GM19240 (cell line): ENCODE results near the gene PHACTR3.

Experiments
- DNase-seq: peaks from one replicate; pipeline ENCODE4 v3.0.0; 2011; ENCODE audit warnings: low spot score; ENCODE audit not compliant: insufficient read length

Gene PHACTR3

DNA sequence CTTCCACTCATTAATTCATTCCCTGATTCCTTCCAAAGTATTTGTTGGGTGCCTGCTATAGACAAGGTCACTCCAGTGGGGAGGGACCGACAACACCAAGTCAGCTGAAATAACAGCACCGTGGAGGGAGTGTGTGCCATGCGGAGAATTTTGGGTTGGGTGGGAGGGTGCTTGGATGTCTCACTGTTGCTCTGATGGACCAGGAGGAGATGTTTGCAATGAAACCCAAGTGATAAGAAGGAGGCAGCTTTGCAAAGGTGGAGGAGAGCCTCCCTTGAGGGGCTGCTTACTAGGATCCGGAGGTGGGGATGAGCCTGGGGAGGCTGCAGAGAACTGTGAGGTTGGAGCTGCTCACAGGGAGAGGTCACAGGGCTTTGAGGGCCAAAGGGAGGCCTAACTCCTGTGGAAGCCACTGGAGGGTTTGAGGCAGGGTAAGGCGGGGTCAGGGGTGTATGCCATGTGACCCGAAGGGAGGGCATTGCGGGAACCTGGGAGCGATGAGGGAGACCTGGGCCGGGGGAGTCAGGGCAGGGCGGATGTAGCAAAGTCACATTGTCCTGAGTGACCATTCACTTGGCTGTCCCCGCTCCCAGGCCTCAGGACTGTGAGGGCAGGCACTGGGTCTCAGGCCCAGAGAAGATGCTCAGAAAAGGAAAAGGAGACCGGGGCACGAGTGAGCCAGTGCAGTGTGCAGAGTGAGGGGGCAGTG is 124.5 kb downstream of the PHACTR3 start:
- no peak for DNase-seq

DNA sequence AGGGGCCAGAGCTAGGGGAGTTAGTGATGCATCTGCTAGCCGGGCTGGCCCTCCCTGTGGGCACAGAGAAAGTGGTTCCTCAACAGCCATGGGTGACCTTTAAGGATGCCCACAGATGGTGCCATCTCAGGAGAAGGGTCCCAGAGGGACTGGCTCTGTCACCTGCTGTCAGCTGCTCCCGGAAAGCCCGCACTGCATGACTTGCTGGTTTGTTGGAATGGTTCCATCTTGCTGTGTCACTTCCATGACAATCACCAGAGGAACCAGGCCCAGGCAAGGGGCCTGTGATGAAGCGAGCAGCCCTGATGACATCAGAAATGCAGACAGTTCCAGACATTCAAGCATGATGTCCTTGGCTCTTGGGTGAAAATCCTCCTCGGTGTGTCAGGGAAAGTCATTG is 125.2 kb downstream of the PHACTR3 start:
- DNase-seq = no peak

DNA sequence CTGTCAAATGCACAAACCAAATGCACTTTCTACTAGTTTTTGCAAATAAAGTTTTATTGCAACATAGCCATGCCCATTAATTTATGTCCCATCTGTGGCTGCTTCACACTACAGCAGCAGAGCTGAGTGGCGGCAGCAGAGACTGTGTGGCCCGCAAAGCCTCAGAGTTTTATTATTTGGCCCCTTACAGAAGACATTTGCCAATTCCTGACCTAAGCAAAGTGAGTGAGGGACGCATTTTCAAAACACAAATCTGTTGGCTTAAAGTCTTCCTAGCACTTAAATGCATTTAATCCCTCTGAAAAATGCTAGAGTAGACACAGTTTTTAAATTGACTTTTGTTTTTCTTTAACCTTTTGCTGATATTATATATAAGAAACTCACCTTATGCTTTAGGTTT is 126.4 kb downstream of the PHACTR3 start:
- no peak for DNase-seq

DNA sequence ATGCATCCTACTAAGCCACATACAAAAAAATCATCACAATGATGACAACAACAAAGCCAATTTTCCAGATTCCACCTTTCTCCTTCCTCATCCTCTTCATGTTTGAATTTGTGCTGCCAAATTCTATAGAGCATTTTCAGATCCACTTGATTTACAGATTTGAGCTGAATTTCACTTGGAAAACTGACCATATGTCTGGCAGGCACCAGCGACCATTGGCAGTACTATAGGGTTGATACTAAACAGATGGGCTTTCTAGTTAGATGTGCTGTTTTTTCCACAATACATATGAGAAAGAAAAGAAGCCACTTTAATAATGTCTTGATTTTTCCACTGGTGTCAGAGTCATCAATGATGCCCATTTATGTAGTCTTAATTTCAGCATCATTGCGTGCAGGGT is 127.0 kb downstream of the PHACTR3 start:
- no peak for DNase-seq

DNA sequence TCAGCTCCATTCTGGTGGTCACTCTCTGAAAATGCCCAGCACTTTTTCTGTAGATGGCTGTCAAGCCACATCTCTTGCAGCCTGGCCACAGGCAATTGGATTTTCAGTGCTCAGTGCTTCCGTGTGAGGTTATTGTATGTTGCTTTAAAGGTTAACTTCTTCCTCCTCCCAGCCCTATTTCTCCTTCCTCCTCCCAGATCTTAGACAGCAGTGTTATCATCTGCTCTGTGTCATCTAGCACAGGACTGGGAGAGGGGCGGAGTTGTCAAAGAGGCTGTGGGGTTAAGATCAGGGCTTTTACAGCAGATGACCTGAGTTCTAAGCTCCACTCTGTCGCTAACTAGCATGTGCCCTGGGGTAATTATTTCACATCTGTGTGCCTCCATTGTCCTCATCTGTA is 129.0 kb downstream of the PHACTR3 start:
- no peak for DNase-seq

DNA sequence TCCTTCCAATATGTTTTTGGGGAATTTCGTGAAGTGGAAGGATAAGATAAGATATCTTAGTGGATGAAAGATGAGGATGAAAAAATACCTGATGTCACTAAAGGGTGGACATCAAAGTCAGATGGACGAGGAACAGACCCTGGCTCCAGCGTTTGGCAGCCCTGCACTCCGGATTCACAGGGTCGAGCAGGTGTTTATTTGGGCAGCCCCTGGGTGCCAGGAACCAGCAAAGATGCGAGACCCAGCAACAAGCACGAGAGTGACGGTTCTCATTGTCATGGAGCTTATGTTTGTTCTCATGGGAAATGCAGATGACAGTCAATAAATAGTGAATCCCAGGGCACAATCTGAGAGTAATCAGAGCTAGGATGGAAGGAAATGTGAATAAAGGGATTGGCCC is 131.1 kb downstream of the PHACTR3 start:
- no peak for DNase-seq

DNA sequence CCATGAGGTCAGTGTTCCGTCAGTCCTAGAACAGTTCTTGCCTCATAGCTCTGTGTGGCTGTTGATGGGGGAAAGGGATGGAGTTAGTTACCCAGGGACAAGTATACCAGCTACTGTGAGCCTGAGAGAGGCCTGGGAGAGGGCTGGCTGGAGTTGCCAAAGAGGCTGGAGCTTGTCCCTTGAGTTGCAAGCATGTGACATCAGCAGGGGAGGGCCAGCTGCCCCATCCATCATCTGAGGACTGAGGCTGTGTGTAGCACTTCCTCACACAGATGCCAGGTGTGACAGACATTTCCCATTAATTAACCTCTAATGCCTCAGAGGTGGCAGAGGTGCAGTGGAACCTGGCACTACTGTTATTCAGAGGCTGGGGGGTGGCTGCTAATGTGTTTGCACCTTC is 131.6 kb downstream of the PHACTR3 start:
- DNase-seq = no peak

DNA sequence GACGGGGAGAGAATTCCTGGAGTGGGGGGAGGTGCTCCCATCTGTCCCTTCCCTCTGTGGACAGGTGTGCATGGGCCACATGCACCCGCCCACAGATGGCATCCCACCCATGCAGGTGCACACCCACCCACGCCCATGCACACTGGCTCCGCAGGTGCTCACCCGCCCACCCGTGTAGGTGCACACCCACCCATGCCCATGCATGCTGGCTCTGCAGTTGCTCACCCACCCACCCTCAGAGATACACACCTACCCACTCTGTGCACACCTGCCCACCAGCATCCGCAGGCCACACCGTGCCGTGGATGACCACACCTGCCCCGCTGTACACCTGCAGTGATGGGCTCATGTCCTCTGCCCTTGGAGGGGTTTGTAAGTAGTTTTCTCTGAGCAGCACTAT is 132.0 kb downstream of the PHACTR3 start:
- no peak for DNase-seq

DNA sequence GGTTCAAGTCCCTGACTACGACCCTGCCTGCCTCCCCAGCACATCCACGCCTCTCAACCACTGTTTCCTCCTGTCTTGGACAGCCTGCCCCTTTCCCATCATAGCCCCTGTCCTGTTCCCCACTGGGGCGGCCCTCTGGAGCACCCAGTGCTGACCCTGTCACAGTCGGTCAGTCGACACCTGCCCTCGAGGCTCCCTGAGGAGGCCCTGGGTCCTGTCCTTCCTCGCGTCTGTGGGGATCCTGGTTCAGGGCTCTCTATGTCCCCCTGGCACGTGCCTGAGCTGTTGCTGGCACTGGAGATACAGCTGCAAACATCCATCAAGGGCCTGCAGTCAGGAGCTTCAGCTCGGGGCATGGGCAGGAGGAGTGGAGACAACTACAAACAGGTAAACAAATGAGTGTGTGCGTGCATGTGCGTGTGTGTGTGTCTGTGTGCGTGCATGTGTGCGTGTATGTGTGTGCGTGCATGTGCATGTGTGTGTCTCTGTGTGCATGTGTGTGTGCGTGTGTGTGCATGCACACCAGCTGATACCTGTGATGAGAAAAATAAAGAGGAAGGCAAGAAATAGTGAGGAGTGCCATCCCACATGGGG is 132.8 kb downstream of the PHACTR3 start:
- DNase-seq = no peak

DNA sequence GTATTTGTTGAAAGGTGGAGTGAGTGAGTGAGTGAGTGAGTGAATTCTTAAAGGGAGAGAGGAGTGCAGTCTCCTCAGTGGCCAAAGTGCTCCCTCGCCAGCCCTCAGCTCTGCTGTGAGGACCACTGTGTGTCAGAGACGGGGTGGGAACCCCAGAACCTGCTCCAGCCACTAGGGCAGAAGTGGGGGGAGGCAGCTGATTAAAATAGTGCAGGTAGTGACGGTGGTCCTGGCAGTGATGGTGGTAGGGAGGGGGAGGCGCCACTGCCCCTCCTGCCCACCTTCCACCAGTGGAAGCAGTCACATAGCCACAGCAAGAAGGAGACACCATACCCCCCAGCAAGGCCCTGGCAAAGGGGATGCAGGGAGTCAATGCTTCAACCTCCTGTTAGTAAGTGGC is 133.5 kb downstream of the PHACTR3 start:
- DNase-seq = no peak

DNA sequence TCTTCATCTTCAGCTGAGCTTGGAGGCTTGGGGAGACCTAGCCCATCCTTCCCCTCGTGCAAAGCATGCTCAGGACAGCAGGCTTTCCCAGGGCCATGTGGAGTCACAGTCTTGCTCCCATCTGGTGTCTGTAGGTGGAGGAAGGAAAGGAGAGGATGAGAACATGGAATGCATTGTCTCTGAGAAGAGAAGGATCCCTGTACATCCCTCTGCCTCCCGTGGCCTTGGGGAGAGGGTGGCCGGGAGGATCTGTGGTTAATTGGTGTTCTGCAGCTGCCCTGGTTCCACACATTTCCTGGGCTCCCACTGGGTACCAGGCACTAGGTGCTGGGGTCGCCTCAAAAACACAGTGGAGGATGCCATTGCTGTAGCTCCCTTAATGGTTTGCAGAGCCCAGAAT is 134.5 kb downstream of the PHACTR3 start:
- no peak for DNase-seq

DNA sequence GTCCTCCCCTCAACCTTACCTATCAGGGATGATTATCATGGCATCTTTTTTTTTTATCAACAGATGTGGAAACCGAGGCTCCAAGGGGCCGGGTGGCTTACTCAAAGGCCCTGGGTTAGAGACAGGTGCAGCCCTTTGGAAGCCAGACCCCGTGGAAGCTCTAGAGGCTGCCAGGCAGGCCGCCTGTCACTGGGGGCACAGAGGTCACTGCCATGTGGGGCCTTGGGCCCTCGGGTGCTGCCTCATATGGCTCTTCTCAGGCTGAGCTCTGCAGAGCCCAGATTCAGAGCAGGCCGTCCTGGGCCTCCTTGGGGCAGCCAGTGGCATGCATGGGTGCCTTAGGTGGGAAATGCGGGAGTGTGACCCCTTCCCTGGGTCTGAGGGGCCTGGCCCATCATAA is 136.3 kb downstream of the PHACTR3 start:
- DNase-seq = no peak

DNA sequence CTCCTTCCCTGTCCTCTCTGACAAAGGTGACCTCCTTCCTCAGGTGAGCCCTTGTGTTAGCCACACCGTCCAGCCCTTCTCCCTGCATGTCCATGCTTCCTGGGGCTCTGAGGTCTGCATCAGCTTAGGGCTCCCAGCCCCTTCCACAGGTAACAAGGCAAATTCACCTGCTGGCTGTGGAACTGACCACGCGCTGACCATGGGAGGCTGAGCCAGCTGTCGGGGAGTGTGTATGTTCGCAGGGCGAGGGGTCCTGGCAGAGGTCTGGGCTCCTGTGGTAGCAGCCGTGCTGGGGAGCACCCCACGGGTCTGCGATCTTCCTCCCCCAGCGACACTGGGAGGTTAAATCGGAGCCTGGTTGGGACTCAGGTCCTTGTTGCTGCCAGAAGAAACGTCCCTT is 136.7 kb downstream of the PHACTR3 start:
- no peak for DNase-seq

DNA sequence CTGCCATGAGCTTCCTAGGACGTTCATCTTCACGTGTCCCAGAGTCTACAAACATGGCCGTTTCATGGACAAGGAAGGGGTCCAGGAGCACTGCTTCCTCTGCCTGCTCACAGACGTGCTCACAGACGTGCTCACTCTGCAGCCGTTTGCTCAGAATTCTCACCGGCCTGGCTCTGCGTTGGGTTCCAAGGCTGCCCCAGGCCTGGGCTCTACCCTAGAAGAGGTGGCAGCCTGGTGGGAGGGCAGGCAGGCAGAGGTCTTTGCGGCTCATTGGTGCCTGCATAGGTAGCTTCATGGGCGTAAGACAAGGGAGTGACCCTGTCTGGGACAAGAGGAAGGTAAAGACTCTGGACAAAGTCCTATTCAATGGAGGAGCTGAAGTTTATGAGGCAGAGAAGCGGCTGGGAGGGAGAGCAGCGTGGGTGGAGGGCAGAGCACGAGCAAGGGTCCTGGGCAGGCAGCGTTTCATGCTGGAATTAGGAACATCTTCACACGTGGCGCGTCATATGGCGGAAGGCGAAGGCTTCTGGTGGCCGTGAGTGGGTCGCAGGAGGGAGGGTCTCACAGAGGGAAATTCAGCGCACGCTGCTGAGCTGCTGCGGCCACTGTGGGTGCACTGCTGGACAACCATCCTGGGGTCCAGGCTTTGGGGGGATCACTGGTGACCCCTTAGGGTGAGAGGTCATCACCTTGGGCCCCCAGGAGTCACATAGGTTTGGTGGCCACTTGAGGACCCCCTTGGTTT is 138.2 kb downstream of the PHACTR3 start:
- no peak for DNase-seq

DNA sequence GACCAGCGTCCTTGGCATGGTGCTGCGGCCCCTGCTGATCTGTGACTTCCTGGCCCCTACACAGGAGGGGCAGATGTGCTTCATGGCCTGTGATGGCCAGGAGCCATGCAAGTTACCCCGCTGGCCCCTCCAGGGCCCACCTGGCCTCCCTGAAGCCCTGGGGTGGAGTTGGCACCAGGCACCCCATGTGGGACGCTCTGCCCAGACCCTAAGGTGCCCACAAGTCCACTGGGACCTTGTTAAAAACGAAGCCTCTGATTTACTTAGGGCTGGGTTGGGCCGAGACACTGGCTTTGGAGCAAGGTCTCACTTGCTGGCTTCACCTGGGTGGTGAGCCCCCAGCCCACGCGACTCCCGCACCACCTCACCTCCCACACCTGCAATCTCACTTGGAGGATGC is 139.0 kb downstream of the PHACTR3 start:
- DNase-seq = no peak

DNA sequence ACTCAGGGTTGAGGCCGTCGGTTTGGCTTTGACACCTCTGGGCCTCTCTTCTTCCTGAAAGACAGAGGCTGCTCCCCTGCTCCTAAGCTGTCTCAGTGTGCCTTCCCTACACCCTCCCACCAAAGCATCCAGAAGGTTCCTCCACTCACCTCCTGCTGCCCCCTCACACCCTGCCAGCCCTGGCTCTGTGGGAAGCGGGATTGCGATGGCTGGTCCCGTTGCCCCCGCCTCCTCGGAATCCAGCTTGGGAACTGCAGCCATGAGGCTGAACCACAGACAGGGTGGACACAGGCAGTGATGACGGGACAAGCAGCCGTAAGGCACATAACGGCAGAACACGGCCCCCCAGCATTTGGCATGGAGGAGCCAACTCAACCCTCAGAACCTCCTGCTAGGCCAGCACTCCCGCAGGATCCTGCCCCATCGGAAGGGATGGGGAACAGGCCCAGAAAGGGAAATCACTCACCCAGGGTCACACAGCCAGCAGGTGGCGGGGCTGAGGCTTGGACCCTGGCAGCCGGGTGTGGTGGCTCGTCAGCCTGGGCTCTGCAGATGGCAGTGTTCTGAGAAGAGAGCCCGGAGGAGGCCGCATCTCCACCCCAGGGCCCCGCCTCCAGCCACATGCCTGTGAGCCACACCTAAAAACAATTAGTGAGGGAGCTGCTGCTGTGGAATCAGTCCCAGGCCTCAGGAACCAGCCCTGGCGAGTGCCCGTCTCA is 139.6 kb downstream of the PHACTR3 start:
- no peak for DNase-seq

DNA sequence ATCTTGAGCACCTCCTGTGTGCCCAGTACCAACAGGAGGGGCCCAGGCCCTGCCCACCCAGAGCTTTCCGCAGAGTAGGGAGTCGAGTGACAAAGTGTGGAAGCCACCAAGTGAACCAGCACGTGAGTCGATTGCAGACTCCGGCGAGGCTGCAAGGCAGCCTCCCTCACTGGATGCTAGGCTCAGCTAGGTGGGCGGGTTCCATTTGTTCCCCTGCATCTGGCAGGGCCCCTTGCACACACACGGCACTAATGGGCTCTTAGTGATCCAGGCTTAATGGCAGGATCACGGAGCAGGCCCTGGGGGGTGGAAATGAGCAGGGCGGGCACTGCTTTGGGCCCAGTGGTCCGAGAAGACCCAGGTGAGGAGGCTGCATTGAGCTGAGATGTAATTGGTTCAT is 140.4 kb downstream of the PHACTR3 start:
- DNase-seq = no peak

DNA sequence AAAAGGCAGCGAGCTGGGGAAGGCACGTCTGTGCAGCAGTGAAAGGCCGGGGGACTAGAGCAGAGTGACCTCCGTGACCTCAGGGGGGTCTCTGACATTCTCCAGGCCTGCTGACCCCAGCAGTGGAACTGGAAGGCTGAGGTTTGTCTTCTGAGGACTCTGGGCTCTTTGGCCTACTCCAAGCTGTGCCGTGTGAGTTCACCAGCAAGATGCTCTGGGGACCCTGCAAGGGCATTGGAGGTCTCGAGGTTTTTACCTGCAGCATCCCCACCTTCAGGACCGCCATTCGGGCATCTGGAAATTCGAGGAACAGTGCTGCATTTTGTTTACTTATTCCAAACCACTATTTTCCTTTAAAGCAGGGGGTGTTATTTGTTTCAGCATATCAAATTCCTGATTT is 140.9 kb downstream of the PHACTR3 start:
- DNase-seq = no peak

DNA sequence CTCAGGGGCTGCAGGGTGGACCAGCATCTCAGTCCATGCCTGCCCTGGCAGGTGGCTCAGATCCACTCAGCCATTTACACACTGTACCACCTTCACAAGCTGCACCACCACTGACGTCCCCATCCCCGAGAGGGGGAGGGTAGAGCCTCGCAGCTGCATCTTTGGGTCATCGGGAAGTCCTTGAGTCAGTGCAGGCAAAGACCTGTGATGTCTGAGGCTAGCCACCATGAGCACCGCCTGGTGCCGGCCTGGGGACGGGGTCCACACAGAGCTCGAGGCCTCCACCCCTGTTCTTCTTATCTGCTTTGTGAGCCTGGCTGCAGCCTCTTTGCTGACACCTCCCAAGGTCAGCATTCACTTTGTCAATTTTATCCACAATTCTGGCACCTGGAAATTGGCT is 141.4 kb downstream of the PHACTR3 start:
- DNase-seq = no peak

DNA sequence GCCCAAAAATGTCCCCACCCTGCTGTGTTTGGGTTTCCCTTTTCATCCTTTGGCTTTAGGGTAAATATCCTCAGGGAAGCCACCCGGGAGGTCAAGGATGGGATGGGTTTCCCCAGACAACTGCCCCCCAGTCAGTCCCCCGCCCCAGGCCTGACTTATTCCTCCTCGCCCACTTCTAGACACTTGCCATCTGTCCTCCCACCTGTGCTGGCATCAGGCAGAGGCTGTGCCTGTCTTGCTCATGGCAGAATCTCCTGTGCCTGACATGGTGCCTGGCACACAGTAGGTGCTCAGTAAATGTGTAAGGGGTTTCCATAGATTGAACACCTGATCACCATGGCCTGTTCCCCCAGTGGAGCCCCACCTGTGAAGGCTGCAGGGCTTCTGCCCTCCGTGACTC is 141.8 kb downstream of the PHACTR3 start:
- DNase-seq = no peak

DNA sequence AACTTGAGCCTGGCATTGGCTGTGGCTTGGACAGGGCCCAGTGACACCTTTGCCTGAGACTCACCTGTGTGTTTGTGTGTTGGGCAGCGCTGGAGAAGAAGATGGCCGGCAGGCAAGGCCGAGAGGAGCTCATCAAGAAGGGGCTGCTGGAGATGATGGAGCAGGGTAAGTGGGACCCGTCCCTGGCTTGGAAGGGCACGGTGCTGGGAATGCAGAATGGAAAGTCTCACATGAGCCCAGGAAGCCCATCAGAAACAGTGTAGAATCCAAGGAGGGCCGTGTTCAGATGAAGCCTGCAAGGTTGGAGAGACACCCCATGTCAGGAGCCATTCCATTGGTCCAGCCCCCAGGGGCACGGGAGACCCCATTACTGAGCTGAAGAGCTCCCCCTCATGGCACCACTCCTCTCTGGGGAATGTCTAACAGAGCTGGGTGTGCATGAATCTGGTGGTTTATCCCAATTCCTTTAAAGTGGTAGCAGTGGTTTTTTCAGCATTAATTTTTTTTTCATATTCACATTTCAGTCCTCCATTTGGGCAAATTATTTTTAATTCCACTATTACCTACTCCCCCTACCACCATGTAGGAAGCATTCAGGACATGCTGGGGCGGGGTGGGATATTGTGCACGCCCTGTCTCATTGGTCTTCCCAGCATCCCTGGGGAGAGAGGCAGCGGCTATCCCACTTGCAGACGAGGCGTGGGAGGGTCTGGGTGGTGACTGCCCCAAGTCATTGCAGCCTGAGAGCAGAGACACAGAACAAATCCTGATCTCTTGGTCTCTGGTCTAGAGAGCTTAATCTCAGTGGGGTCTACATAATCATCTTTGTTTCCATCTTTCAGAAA is 143.6 kb downstream of the PHACTR3 start:
- DNase-seq = no peak
